ENCODE measurements around the gene CLCA1. TPM values are rescaled to one million over a fixed set of nuclear protein-coding genes. Genes with fewer than 3 reads are reported as not detected.

The CLCA1 gene
- not detected for total RNA-seq

- Histone ChIP-seq H3K9me3 (no peaks in the 10 kb centered on the region), H3K36me3 (no peaks in the 10 kb centered on the region), H3K4me3 (no peak within 1 kb of the TSS), H3K27me3 (no peaks in the 10 kb centered on the region), H3K4me1 (no peaks in the 10 kb centered on the region), H3K27ac (no peak within 1 kb of the TSS)
- DNase-seq (ENCODE audit: extremely low spot score in 2 of 2): no peak
- TF ChIP-seq POLR2AphosphoS5 (IDR thresholded peaks at IDR 0.05; ENCODE audit: insufficient read depth in 1 of 2, low read depth in 1 of 2) (no peak), CTCF (IDR thresholded peaks at IDR 0.05) (no peak), POLR2A (IDR thresholded peaks at IDR 0.05) (no peak)
- intact Hi-C loops (cut with DNase I): no loop called here
Observed at GRCh38 chr1:86468501-86468977, at the start of gene CLCA1. Gene CLCA1, plus strand, starts transcription at chr1:86468927. Its CDS starts 45 bp downstream, at chr1:86468972.

- no peak for DNase-seq (ENCODE audit: extremely low spot score in 2 of 2)
- no peaks in the 10 kb centered on the region for H3K9me3 ChIP-seq
- no peak overlapping the region for H3K4me3 ChIP-seq
- peaks cover 7% of the 10 kb centered on the region for H3K4me1 ChIP-seq
- no peaks in the 10 kb centered on the region for H3K27me3 ChIP-seq
- TF ChIP-seq POLR2A (IDR thresholded peaks at IDR 0.05) (no peak), CTCF (IDR thresholded peaks at IDR 0.05) (peak in 1 of 3 experiments; percentile 14), POLR2AphosphoS5 (IDR thresholded peaks at IDR 0.05; ENCODE audit: insufficient read depth in 1 of 2, low read depth in 1 of 2) (peak in 1 of 2 donors; percentile 24)
- intact Hi-C loops (cut with DNase I): no loop called here
- H3K27ac ChIP-seq: no peak overlapping the region
- H3K36me3 ChIP-seq: no peaks in the 10 kb centered on the region
Observed at GRCh38 chr1:86419277-86419903, 49.3 kb upstream of the CLCA1 start.

- intact Hi-C loops (cut with DNase I): no loop called here
- Histone ChIP-seq H3K27ac (no peak overlapping the region), H3K36me3 (no peaks in the 10 kb centered on the region), H3K9me3 (no peaks in the 10 kb centered on the region), H3K4me3 (no peak overlapping the region), H3K4me1 (peaks cover 7% of the 10 kb centered on the region), H3K27me3 (no peaks in the 10 kb centered on the region)
- no peak for TF ChIP-seq POLR2A (IDR thresholded peaks at IDR 0.05)
- TF ChIP-seq CTCF (IDR thresholded peaks at IDR 0.05): no peak
- no peak for TF ChIP-seq POLR2AphosphoS5 (IDR thresholded peaks at IDR 0.05; ENCODE audit: insufficient read depth in 1 of 2, low read depth in 1 of 2)
- DNase-seq (ENCODE audit: extremely low spot score in 2 of 2): no peak
Observed at GRCh38 chr1:86421601-86422280, 47.0 kb upstream of the CLCA1 start.

GRCh38 chr1:86423473-86423872 lies 45.3 kb upstream of the CLCA1 start:
- Histone ChIP-seq H3K27me3 (no peaks in the 10 kb centered on the region), H3K4me1 (peaks cover 7% of the 10 kb centered on the region), H3K27ac (no peak overlapping the region), H3K9me3 (no peaks in the 10 kb centered on the region), H3K4me3 (no peak overlapping the region), H3K36me3 (no peaks in the 10 kb centered on the region)
- TF ChIP-seq POLR2AphosphoS5 (IDR thresholded peaks at IDR 0.05; ENCODE audit: insufficient read depth in 1 of 2, low read depth in 1 of 2) (no peak), CTCF (IDR thresholded peaks at IDR 0.05) (no peak), POLR2A (IDR thresholded peaks at IDR 0.05) (no peak)
- no peak for DNase-seq (ENCODE audit: extremely low spot score in 2 of 2)
- intact Hi-C loops (cut with DNase I): no loop called here

- H3K27ac ChIP-seq: no peak within 1 kb of the TSS
- DNase-seq (ENCODE audit: extremely low spot score in 2 of 2): no peak
- H3K27me3 ChIP-seq: no peaks in the 10 kb centered on the region
- peak within 1 kb of the TSS in 1 of 2 donors; percentile 25 for H3K4me3 ChIP-seq
- intact Hi-C loops (cut with DNase I): no loop called here
- no peaks in the 10 kb centered on the region for H3K36me3 ChIP-seq
- peaks cover 7% of the 10 kb centered on the region for H3K4me1 ChIP-seq
- TF ChIP-seq POLR2AphosphoS5 (IDR thresholded peaks at IDR 0.05; ENCODE audit: insufficient read depth in 1 of 2, low read depth in 1 of 2): no peak
- TF ChIP-seq POLR2A (IDR thresholded peaks at IDR 0.05): no peak
- TF ChIP-seq CTCF (IDR thresholded peaks at IDR 0.05): no peak
- H3K9me3 ChIP-seq: no peaks in the 10 kb centered on the region
Observed at GRCh38 chr1:86423873-86424272, 44.9 kb upstream of the CLCA1 start, which contains the start of gene CLCA2. Gene CLCA2, plus strand, starts transcription at chr1:86424171. Its CDS starts 77 bp downstream, at chr1:86424248.

Data from vagina (tissue), 2 donors.